NCI-H2196 treated with DMSO at 0.1 percent for 48 hours (cell line): ENCODE measurements around the gene TLR6.

Experiments used
- DNase-seq: peaks from one replicate; lab custom pipeline; 2025; ENCODE audit not compliant: unreplicated experiment; lab: John Stamatoyannopoulos, UW

The TLR6 gene, protein sequence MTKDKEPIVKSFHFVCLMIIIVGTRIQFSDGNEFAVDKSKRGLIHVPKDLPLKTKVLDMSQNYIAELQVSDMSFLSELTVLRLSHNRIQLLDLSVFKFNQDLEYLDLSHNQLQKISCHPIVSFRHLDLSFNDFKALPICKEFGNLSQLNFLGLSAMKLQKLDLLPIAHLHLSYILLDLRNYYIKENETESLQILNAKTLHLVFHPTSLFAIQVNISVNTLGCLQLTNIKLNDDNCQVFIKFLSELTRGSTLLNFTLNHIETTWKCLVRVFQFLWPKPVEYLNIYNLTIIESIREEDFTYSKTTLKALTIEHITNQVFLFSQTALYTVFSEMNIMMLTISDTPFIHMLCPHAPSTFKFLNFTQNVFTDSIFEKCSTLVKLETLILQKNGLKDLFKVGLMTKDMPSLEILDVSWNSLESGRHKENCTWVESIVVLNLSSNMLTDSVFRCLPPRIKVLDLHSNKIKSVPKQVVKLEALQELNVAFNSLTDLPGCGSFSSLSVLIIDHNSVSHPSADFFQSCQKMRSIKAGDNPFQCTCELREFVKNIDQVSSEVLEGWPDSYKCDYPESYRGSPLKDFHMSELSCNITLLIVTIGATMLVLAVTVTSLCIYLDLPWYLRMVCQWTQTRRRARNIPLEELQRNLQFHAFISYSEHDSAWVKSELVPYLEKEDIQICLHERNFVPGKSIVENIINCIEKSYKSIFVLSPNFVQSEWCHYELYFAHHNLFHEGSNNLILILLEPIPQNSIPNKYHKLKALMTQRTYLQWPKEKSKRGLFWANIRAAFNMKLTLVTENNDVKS

DNA sequence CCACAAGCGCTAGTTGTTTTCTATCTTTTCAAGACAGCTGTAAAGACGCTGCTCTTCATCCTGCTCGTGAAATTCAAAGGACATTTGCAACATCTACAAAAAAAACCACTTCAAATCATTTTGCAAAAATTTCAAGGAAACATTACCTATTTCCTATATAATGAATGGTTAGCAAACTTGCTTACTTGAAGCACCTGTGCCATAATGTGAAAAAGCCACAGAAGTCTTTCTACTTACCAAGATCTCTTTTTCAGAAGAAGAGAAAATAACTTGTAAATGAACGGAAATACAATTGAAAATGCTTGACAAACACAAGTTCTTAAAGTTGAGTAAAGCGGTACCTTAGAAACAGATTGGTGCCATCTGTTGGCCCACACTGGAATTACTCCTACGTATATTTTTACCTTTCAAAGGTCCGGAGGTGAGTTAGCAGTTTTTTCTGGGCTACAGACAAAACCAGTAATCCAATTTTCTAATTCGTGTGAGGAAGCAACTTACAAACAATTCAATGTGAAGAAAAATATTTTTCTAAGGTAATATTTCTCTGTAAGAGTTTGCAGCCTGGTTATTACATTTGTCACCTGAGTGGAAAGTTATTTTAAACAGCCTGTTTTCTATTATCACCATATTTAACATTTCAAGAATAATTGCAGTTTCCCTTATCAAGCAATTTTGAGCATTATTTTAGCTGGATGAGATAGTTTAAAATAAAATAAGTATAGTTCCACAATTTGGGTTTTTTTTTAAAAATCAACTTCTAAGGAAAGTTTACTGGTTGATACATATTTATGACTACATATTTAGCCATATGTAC, at the start of gene TLR6:
TSS of gene TLR6 (minus strand) at position 294 of the 814 bp plus-strand sequence. CDS start 27,344 bp downstream, outside the sequence.
- DNase-seq, result no peak

DNA sequence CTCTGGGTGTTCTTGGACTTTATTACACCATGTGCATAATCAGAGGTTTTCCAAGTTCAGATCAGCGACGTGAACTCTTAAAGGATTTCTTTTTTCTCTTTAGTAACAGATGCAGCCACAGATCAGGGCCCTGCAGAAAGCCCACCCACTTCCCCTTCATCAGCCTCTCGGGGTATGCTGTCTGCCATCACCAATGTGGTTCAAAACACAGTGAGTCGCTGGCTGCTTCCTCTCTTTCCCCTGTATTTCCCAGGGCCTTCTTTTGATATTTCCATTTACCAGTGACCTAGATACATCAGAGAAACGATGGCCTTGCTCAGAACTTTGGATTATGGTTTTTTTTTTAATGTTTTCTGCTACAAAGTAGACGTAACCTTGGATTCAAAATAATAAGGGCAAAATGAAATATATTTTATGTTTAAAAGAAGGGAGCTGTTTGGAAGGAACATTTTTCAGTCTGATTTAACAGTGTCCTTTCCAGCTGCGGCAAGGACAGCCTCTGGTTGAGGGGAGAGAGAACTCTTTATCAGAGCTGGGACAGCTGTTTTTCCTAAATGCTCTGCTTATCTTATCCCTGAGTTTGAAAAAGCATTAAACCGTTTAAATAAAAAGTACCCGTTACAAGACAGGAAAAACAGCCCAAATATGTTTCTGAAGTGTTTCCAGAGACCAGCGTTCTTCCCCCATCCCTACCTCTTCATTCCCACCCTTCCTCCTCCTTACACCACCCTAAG, 49.2 kb upstream of the TLR6 start:
- DNase-seq, result no peak

DNA sequence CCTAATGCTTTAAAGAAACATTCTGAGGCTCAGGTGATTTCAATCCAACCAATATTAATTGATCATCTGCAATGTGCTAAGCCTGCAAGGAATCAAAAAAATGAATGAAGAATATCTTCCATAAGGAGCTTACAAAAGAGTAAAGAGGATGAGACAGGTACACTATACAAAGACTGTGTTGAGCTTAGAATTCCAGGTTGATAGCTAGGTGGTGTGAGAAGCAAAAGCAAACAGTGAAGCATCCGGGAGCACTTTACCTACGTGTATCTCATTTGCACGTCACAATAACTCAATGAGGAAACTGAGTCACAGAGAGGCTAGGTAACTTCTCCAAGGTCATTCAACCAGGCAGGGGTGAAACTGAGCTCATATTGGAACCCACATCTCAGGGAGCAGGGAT, 48.1 kb upstream of the TLR6 start:
- no peak for DNase-seq

DNA sequence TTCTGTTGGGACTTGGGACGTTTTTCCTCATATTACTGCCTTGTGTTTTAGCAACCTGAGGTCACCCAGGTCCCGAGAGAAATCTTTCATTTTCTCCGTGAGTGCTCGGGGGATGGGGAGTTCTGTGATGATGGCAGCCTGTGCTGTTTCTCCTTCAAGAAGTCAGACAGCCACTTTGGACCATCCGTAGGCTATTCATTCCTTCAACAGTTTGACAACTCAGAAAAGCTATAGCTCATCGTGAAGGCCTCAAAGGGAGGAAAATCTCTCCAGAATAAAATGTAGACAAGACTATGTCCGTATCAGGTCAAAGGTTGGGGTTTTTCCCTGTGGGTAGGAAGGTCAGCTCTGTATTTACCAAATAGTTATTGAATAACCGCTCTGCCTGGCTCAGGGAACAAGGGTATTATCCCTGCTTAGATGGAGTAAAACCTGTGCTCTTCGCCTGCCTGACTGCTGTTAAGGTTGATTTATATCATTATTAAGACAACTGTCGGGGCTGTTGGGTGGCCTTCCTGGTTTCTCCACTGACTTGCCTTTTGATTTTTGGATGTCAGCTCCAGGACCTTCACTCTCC, 47.6 kb upstream of the TLR6 start:
- DNase-seq, result no peak

DNA sequence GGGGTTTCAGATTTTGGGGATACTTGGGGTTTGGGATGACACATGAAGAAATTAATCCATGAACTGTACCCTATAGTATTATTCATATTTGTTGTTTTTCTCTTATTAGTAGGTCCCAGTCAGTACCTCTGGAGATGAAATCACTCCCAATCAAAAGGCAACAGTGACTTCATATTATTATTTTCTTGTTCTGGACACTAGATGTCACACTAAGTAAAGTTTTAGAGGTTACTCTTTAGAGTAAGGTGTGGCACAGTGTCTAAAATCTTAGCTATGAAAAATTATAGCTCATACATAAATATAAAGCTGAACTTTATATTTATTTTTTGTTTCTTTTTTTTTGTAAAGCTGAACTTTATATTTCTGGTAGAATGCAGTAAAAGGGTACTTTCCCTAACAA, 46.1 kb upstream of the TLR6 start:
- no peak for DNase-seq

DNA sequence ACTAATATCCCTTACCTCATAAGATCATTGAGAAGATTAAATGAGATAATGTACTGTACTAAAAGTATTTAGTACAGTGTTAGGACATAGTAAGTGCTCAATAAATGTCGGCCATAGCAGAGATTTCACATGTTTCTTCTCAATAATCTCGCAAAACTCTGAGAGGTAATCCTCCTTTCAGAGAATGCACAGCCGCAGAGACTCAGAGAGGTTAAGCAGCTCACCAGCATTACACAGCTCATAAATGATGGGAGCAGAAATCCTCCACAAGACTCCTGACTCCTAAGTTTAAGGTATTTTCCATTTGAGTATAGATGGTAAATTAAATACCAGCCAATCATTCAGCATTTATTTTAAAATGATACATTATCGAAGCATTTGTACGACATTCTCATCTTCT, 45.6 kb upstream of the TLR6 start:
- no peak for DNase-seq

DNA sequence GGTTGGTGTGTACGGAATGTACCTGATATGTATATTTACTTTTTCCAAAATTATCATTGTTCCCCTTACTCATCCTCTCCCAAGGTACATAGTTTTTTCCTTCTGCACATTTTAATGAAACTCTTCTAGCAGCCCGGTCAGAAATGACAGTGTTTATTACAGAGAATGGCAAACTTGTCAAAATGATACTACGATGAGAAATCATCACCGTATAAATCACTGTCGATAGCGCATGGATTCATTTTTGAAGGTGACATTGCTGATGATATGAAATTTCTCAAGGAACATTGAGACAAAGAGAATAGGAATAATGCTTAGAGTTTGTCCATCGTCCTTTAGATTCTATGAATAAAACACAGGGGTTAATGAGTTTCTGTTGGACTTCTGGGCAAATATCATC, 41.6 kb upstream of the TLR6 start:
- DNase-seq, result no peak

DNA sequence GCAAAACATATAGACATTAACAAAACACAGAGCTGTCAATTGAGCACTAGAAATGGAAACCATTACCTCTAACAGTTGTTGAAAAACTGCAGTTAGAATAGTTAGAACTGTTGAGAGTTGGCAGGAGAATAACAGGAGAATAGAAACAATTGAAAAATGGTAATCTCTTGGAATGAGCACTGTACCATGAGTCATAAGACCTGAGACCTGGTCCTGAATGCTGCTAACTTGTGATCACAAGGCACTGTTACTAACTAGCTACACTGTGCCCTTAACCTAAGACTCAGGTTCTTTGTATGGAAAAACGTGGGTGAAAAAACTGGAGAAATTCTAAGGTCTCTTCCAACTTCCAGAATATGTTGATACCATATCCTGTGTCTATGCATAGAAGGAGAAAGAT, 40.3 kb upstream of the TLR6 start:
- no peak for DNase-seq

DNA sequence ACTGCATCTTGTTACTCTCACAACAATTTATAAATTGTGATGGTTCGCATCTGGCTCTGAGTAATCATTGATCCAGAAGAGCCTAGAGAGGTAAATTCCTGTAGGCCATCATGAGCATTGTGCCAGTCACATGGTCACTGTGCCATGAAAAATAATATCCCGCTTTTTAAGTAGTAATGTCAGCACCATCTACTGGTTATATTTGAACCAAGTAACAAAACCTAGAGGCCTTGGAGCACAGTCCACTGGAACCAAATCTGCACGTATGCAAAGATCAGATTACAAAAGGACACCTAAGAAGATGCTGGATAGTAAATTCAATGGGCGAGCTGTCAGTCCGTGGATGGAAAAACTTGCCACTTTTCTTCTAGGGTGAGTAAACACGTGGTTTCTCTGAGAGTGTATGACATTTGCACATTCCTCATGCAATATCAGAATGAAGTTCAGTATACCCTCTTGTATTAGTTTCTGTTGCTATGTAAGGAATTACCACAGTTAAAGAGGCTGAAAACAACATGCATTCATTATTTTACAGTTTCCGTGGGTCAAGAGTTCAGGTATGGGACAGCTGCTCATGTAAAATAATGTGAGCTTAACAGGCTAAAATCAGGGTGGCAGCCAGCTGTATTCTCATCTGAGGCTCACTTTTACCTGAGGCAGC, 37.8 kb upstream of the TLR6 start:
- no peak for DNase-seq

DNA sequence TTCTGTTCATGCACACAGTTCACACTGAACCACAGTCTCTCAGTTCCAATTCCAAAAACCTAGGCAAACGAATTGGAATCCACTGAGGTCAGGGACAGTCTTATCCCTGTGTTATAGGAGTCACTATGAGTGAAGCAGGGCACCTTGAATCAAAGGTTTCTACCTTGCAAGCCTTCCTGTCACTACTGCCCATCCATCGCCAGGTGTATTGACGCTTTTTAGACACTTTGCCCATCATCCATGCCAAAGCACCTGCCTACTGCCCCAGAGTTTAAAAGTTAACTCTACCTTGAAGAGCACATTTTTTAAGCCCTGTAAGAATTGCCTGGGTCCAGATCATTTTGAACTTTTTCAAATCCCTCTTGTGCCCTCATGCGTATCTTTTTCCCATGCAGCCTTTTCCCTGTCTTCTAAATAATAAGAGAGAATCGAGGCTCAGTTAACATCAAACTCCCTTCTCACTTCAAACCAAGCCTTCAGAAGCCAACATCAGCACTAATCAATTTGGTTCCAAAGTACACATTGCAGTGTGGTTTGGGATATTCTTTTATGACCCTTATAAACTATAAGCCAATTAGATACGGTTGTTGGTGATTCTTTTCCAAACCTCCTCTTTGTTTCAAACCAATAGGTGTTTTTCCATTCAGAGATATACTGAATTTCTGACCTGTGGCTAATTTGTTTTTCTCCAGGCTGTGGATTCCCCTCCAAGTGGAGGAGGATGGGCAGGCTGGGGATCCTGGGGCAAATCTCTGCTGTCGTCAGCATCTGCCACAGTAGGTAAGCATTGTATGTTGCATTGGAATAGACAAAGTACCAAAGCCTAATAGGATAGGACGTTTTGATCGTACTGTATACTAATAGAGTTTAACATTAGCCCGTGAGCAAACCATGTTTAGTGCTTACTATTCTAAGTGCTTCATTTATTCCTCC, 34.7 kb upstream of the TLR6 start:
- no peak for DNase-seq

DNA sequence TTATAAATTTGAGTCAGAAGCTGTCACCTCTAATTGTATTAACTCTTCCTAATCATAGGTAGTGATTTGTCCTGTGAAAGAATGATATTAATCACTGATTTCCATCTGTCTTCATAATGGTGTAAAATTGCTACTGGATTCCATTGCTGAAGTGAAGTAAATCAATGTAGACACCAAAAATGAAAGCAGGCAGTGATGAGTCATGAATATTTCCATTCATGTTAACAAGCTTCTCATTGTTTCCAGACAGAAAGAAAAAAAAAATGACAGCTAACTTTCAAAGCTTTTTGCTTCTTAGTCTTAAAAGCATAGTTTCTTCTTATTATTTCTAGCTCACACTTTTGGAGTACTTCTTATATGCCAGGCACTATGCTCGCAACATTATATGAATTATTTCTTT, 32.5 kb upstream of the TLR6 start:
- DNase-seq, result no peak

DNA sequence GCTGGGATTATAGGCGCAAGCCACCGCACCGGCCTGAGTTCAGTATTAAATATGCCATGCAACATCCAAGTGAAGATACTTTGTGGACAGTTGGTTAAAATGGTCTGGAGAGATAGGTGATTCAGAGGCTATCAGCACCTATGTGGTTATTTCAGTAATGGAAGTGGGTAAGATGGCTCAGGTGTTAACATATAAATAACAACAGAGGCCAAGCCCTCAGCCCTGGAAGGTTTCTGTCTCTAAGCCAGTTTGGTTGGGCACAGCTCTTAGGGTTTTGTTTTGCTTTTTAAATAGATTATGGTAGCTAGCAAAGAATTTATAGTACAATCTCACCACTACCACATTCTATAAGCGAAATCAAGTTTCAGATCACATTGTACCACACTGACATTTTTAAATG, 27.6 kb upstream of the TLR6 start:
- DNase-seq, result no peak

DNA sequence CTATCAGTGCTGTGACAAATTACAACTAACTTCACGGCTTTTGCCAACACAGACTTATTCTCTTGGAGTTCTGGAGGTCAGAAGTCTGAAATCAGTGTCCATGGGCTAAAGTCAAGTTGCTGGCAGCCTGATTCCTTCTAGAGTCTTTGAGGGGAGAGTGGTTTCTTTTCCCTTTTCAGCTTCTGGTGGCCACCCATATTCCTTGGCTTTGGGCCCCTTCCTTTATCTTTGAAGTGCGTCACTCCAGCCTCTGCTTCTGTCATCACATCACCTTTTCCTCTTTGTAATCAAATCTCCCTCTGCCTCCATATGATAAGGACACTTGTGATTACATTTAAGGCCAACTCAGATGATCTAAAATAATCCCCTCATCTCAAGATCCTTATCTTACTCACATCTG, 20.0 kb upstream of the TLR6 start:
- no peak for DNase-seq

DNA sequence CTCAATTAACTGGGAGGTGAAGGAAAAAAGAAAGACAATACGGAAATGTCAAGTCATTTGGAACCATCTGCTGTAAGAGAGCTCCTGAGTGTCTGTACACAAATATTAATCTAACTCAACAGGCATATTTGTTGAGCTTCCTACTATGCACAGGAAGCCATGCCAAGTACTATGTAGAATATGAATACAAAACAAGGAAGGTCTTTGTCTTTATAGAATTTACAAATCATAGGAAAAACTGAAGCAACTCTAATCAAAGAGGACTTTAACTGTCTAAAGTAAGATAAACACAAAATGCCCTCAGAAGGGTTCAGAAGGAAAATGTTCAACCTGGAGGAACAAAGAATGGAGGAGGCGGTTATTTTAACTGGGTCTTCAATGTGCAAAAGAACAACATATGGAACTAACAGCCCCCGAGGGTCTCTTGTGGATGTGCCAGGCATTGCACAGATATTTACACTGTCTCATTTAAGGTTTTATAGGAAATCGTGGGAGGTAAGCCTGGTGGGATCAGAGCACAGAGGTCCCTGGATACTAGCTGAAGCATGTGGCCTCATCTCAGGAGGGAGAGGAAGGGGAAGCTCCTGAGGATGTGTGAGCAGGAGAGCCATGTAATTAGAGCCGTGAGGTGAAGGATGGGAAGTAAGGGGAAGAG, 16.8 kb upstream of the TLR6 start:
- DNase-seq, result no peak

DNA sequence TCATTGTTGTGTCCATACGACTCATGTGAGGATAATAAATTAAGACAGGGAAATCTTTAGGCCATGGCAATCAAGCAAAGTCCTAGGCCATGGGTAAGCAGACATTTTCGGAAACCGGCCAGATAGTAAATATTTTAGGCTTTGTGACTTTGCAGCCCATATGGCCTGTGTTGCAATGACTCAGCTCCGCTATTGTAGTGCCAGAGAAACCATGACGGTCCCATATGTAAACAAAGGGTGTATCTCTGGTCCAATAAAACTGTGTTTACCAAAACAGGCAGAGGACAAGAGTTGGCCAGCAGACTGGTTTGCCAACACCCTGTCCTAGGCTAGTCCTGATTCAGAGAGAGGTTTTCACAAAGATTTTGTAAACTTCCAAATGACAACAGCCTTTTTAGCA, 16.0 kb upstream of the TLR6 start:
- DNase-seq, result no peak

DNA sequence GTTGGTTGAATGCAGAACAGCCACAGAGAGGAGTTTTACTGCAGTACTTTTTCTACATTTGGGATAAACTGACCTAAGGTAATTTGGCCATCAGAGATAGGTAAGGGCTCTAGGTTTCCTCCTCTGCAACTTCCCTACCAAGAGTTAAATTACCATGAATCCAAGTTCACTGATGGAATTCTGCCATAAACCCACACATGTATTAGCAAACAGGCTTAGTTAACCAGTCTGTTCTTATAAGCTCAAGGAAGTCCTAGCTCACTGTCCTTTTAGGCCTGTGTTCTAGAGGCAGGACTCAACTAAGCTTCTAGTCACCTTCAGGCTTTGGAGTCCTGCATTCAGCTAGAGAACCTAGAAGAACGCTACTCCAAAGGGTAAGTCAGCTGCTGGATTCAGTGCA, 15.0 kb upstream of the TLR6 start:
- DNase-seq, result no peak

DNA sequence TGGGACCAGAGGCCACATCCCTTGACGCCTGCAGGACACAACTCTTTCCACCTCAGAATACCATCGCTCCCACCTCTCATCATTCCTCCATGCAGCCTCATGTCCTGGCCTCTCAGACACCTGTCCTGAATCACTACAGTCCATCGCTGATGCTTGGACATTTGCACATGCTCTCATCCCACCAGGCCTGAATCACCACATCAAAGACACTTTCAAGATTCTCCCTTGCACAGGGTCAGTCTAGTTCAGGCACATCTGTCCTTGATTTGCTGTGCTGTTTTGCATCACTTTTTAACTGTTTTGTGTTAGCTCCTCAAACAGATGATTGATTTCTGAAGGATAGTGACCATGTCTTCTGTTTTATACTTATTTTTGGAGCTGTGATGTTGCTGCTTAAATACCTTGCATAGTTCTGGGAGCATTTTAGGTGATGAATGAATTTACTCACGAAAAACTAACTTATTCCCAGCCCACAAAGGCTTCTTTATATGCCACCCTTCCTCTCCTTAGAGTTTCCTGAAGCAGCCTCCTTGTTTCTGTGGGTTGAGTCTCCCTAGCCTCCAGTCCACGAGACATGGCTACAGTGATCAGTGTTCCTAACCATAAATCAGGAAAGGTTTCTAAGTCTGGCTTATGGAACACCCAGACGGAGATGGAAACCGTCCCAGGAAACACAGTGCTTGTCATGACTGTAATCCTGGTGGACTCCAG, 13.6 kb upstream of the TLR6 start:
- DNase-seq, result no peak

DNA sequence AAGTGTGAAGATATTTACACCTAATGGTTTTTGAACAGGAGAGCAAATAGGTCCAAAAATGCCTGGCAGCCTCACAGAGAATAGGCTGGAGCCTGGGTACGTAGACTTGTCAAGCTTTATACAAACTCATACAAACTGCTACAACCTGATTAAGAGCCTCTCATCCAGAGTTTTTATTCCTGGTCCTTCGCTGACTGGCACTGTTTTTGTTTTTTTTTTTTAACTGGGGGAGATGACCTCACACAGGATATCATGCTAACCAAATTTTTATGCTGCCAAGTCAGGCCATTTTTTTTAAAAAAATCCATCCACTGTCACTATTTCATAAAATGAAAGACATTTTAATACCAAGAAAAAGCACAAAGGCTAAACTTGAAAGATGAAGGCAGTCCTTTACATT, 12.9 kb upstream of the TLR6 start:
- no peak for DNase-seq
